ENCODE measurements around the gene EFNA1.
"Not testable (repeated sequence)": the region's sequence is repeated elsewhere in the genome, so short reads cannot be mapped to it uniquely, and the experiment has no call there.

Gene EFNA1

DNA sequence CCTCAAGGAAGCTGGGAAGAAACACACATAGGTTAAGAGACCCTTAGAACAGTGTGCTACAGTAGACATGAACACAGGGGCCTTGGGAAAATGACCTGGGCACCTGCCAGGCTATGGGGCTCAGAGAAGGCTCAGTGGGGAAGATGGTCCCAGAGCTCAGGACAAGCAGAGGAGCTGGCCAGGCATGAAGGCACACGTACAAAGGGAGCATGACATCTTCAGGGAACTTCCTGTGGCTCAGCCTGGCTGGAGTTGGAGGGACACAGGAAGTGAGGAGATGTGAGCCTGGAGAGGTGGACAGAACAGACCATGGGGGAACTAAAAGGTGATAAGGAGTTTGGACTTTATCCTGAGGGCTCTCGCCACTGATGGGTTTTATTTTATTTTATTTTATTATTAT, 4.2 kb downstream of the EFNA1 start:
- H3K36me3 ChIP-seq (ENCODE audit: control insufficient read depth, insufficient read depth, low read length): peaks cover 20% of the 10 kb centered on the region
- H3K4me3 ChIP-seq (ENCODE audit: low read length): no peak overlapping the region
- no peak overlapping the region for H3K9ac ChIP-seq (ENCODE audit: low read length)
- no peak overlapping the region for H3K27ac ChIP-seq (ENCODE audit: low read depth, low read length)
- H3K4me1 ChIP-seq (ENCODE audit: control insufficient read depth, insufficient read depth, low read length): peaks cover 22% of the 10 kb centered on the region
- H3K27me3 ChIP-seq (ENCODE audit: control insufficient read depth, insufficient read depth, low read length): peaks cover 6% of the 10 kb centered on the region

DNA sequence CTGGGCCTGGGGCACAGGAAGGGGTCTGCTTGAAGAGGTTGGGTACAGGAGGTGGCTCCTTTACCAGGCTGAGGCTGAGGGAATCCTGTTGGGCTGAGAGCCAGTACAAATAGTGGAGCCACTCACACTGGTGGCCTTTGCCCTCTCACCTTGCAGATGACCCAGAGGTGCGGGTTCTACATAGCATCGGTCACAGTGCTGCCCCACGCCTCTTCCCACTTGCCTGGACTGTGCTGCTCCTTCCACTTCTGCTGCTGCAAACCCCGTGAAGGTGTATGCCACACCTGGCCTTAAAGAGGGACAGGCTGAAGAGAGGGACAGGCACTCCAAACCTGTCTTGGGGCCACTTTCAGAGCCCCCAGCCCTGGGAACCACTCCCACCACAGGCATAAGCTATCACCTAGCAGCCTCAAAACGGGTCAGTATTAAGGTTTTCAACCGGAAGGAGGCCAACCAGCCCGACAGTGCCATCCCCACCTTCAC, 6.2 kb downstream of the EFNA1 start:
- Histone ChIP-seq H3K9ac (ENCODE audit: low read length) (no peak overlapping the region), H3K36me3 (ENCODE audit: control insufficient read depth, insufficient read depth, low read length) (peaks cover 20% of the 10 kb centered on the region), H3K27ac (ENCODE audit: low read depth, low read length) (no peak overlapping the region), H3K27me3 (ENCODE audit: control insufficient read depth, insufficient read depth, low read length) (peaks cover 2% of the 10 kb centered on the region), H3K4me3 (ENCODE audit: low read length) (no peak overlapping the region), H3K4me1 (ENCODE audit: control insufficient read depth, insufficient read depth, low read length) (peaks cover 16% of the 10 kb centered on the region)

DNA sequence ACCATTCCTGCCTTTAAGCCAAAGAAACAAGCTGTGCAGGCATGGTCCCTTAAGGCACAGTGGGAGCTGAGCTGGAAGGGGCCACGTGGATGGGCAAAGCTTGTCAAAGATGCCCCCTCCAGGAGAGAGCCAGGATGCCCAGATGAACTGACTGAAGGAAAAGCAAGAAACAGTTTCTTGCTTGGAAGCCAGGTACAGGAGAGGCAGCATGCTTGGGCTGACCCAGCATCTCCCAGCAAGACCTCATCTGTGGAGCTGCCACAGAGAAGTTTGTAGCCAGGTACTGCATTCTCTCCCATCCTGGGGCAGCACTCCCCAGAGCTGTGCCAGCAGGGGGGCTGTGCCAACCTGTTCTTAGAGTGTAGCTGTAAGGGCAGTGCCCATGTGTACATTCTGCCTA, 6.6 kb downstream of the EFNA1 start:
- Histone ChIP-seq H3K4me1 (ENCODE audit: control insufficient read depth, insufficient read depth, low read length) (peaks cover 13% of the 10 kb centered on the region), H3K36me3 (ENCODE audit: control insufficient read depth, insufficient read depth, low read length) (peaks cover 20% of the 10 kb centered on the region), H3K9ac (ENCODE audit: low read length) (no peak overlapping the region), H3K4me3 (ENCODE audit: low read length) (peak overlapping the region; percentile 92), H3K27me3 (ENCODE audit: control insufficient read depth, insufficient read depth, low read length) (no peaks in the 10 kb centered on the region), H3K27ac (ENCODE audit: low read depth, low read length) (peak overlapping the region; percentile 99)

DNA sequence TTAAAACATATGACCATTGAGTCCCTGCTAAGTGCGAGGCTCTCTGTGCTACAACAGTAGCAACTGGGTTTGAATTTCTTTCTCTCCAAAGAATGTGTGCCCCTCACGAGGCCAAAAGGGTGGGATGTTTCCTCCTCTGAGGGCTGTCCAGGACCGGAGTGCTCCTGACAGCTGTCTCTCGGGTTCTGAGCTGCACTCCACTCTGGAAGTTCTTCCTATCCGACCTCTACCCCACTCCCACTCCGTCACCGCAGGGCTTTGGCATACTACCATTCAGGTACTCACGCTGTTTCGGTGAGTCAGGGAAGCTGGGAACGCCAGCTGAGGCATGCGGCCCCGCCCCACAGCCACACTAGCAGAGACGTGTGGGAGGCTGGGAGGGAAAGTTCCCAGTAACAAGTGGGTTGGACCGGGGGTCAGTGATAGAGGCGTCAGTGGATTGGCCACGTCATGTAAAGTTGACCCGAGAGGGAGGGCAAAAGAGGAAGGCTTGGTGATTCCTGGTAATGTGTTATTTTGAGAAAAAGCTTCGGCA, 7.3 kb downstream of the EFNA1 start:
- no peaks in the 10 kb centered on the region for H3K27me3 ChIP-seq (ENCODE audit: control insufficient read depth, insufficient read depth, low read length)
- peak overlapping the region; percentile 97 for H3K9ac ChIP-seq (ENCODE audit: low read length)
- peak overlapping the region; percentile 99 for H3K27ac ChIP-seq (ENCODE audit: low read depth, low read length)
- H3K36me3 ChIP-seq (ENCODE audit: control insufficient read depth, insufficient read depth, low read length): peaks cover 20% of the 10 kb centered on the region
- peaks cover 10% of the 10 kb centered on the region for H3K4me1 ChIP-seq (ENCODE audit: control insufficient read depth, insufficient read depth, low read length)
- peak overlapping the region; percentile 92 for H3K4me3 ChIP-seq (ENCODE audit: low read length)

DNA sequence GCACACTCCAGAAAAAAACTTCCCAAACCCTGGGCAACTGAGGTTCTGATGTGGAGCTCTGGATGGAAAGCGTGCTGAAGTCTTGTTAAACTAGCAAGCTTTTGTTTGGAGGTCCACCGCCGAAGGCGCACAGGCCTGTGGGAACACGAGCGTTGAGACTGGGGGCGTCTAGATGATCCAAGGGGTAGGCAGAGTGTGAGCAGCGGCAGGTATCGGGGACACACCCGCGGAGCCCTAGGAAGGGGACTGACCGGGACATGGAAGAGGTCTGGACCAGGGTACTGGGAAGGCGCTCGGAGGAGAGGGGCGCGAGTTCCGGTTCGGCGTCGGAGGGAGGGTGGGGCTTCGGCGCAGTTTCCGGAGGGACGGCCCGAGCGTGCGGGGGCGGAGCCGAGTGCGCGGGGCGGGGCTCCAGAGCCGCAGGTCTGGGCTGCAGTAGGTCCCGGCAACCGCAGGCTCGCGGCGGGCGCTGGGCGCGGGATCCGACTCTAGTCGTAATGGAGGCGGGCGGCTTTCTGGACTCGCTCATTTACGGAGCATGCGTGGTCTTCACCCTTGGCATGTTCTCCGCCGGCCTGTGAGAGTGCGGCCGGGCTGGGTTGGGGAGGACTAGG, 7.8 kb downstream of the EFNA1 start, which contains the start of gene SLC50A1:
SLC50A1 (plus strand) TSS at position 438 of the 614 bp plus-strand sequence; CDS start at position 498, 60 bp downstream.
- Histone ChIP-seq H3K4me3 (ENCODE audit: low read length) (peak within 1 kb of the TSS; percentile 92), H3K9ac (ENCODE audit: low read length) (peak within 1 kb of the TSS; percentile 97), H3K27me3 (ENCODE audit: control insufficient read depth, insufficient read depth, low read length) (no peaks in the 10 kb centered on the region), H3K36me3 (ENCODE audit: control insufficient read depth, insufficient read depth, low read length) (peaks cover 20% of the 10 kb centered on the region), H3K27ac (ENCODE audit: low read depth, low read length) (peak within 1 kb of the TSS; percentile 99), H3K4me1 (ENCODE audit: control insufficient read depth, insufficient read depth, low read length) (peaks cover 8% of the 10 kb centered on the region)

DNA sequence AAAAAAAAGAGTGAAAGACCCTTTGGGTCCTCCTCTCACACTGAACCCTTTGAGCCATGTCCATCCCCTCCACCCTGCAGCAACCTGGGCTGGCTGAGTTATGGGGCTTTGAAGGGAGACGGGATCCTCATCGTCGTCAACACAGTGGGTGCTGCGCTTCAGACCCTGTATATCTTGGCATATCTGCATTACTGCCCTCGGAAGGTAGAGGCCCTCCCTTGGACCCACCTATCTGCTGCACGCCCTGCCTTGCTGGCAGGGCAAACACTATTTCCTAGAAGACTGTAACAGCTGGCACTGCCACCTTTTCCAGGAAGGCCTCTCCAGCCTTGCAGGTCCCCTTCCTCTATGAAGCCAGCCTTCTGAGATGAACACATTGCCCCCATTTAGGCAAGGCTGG, 9.1 kb downstream of the EFNA1 start:
- H3K4me1 ChIP-seq (ENCODE audit: control insufficient read depth, insufficient read depth, low read length): peaks cover 8% of the 10 kb centered on the region
- H3K36me3 ChIP-seq (ENCODE audit: control insufficient read depth, insufficient read depth, low read length): peaks cover 13% of the 10 kb centered on the region
- H3K27me3 ChIP-seq (ENCODE audit: control insufficient read depth, insufficient read depth, low read length): no peaks in the 10 kb centered on the region
- H3K27ac ChIP-seq (ENCODE audit: low read depth, low read length): peak overlapping the region; percentile 41
- no peak overlapping the region for H3K9ac ChIP-seq (ENCODE audit: low read length)
- peak overlapping the region; percentile 54 for H3K4me3 ChIP-seq (ENCODE audit: low read length)

DNA sequence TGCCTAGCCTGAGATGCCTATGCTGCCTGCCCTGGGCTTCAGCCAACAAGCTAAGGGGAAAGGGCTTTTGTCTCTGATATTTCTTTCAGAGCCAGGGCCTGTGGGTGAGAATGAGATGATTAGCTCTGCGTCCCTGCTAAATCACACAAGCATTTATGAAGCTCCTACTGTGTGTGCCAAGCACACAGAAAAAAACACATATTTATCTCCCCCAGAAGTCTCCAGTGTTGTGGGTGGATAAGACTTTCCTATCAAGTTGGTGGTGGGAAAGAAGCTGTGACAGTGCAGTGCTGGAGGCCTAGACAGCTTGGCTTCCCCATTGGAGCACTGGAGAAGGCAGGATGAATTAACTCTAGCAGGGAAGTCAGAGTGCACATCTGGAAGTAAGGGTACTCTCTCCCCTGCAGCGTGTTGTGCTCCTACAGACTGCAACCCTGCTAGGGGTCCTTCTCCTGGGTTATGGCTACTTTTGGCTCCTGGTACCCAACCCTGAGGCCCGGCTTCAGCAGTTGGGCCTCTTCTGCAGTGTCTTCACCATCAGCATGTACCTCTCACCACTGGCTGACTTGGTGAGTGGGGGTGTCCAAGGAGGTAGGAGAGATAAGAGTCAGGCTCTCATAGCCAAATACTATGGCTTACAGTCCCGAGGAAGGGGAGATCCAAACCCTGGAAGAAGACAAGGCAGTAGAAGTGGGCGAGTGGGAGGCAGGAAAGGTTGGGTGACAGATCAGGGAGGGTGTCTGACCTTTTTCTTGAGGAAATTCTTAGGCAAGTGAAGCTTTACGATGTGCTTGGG, 9.7 kb downstream of the EFNA1 start:
- Histone ChIP-seq H3K4me1 (ENCODE audit: control insufficient read depth, insufficient read depth, low read length) (peaks cover 8% of the 10 kb centered on the region), H3K27me3 (ENCODE audit: control insufficient read depth, insufficient read depth, low read length) (no peaks in the 10 kb centered on the region), H3K27ac (ENCODE audit: low read depth, low read length) (peak overlapping the region; percentile 41), H3K4me3 (ENCODE audit: low read length) (peak overlapping the region; percentile 54), H3K9ac (ENCODE audit: low read length) (no peak overlapping the region), H3K36me3 (ENCODE audit: control insufficient read depth, insufficient read depth, low read length) (peaks cover 11% of the 10 kb centered on the region)

DNA sequence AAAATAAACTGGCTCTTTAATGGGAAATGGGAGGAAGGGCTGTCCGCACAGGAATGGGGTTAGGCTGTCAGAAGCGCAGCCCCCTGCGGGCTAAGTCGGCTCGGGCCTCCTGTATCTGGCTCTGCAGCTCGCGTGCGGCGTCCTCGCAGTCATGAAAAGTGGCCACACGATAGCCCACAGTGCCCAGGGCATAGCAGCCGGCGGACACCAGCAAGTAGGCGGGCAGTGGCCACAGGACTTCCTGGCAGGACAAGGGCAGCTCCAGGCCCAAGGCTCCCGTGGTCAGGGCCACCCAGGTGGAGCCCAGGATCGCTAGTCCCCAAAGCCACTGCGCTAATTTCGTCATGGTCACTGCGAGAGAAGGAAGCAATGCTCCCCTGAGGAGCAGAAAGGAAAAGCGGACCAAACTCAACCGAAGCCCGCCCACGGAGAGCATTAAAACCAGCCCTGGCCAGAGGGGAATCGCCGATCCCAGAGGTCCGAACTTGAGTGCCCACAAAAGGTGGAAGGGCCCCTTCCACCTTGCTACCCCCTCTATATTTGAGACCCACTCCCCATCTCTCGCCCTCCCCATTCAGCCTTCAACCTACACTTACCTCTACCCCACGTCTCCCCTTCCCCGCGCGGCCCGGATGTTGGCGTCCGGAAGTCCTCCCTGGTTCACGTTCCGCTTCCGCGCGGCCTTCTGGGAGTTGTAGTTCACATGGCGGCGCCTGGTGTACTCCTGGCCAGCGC, 12.4 kb downstream of the EFNA1 start, which contains the start of gene DPM3:
DPM3 (minus strand) TSS at position 637 of the 735 bp plus-strand sequence; CDS start at position 346, 291 bp downstream.
- Histone ChIP-seq H3K27me3 (ENCODE audit: control insufficient read depth, insufficient read depth, low read length) (no peaks in the 10 kb centered on the region), H3K4me1 (ENCODE audit: control insufficient read depth, insufficient read depth, low read length) (peaks cover 4% of the 10 kb centered on the region), H3K4me3 (ENCODE audit: low read length) (peak within 1 kb of the TSS; percentile 91), H3K36me3 (ENCODE audit: control insufficient read depth, insufficient read depth, low read length) (no peaks in the 10 kb centered on the region), H3K9ac (ENCODE audit: low read length) (peak within 1 kb of the TSS; percentile 94), H3K27ac (ENCODE audit: low read depth, low read length) (peak within 1 kb of the TSS; percentile 92)

DNA sequence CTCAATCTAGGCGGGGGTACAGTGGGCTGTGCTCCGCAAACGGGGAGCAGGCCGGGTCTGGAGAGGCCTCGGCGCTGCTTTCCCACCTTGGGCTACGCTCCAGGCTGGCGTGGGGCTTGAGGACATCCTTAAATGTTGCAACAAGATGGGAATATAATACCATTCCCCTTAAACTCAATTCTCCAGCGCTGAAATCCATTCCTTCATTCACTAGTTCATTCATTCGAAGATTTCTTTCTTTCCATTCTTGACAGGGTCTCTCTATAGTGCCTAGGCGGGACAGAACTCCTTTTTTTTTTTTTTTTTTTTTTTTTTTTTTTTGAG, 12.9 kb downstream of the EFNA1 start:
- Histone ChIP-seq H3K27me3 (ENCODE audit: control insufficient read depth, insufficient read depth, low read length) (no peaks in the 10 kb centered on the region), H3K9ac (ENCODE audit: low read length) (no peak overlapping the region), H3K4me1 (ENCODE audit: control insufficient read depth, insufficient read depth, low read length) (peaks cover 4% of the 10 kb centered on the region), H3K4me3 (ENCODE audit: low read length) (peak overlapping the region; percentile 91), H3K27ac (ENCODE audit: low read depth, low read length) (peak overlapping the region; percentile 92), H3K36me3 (ENCODE audit: control insufficient read depth, insufficient read depth, low read length) (no peaks in the 10 kb centered on the region)

DNA sequence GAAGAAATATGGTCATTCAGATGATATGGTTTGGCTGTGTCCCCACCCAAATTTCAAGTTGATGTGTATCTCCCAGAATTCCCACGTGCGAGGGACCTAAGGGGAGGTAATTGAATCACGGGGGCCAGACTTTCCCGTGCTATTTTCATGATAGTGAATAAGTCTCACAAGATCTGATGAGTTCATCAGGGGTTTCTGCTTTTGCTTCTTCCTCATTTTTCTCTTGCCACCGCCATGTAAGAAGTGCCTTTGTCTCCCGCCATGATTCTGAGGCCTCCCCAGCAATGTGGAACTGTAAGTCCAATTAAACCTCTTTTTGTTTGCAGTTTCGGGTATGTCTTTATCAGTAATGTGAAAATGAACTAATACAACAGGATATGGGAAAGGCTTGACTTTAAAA, 14.1 kb downstream of the EFNA1 start:
- Histone ChIP-seq H3K27me3 (ENCODE audit: control insufficient read depth, insufficient read depth, low read length) (no peaks in the 10 kb centered on the region), H3K27ac (ENCODE audit: low read depth, low read length) (no peak overlapping the region), H3K4me1 (ENCODE audit: control insufficient read depth, insufficient read depth, low read length) (peaks cover 3% of the 10 kb centered on the region), H3K9ac (ENCODE audit: low read length) (no peak overlapping the region), H3K36me3 (ENCODE audit: control insufficient read depth, insufficient read depth, low read length) (no peaks in the 10 kb centered on the region), H3K4me3 (ENCODE audit: low read length) (no peak overlapping the region)

DNA sequence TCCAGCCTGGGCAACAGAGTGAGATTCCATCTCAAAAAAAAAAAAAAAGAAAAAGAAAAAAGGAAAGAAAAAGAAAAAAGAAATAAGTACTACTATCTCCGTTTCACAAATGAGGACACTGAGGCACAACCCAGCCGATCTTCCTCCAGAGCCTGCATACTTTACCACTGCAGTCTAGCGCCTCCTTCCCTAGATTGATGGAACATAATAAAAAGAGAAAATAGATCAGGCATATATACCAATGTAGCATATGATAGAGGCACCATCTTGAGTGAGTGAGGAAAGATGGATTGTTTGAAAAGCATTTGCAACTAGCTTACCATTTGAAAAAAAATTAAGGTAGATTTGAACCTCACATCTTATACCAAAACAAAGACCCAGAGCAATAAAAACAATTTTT, 17.8 kb downstream of the EFNA1 start:
- Histone ChIP-seq H3K27me3 (ENCODE audit: control insufficient read depth, insufficient read depth, low read length) (no peaks in the 10 kb centered on the region), H3K9ac (ENCODE audit: low read length) (no peak overlapping the region), H3K4me1 (ENCODE audit: control insufficient read depth, insufficient read depth, low read length) (no peaks in the 10 kb centered on the region), H3K4me3 (ENCODE audit: low read length) (no peak overlapping the region), H3K27ac (ENCODE audit: low read depth, low read length) (no peak overlapping the region), H3K36me3 (ENCODE audit: control insufficient read depth, insufficient read depth, low read length) (no peaks in the 10 kb centered on the region)

DNA sequence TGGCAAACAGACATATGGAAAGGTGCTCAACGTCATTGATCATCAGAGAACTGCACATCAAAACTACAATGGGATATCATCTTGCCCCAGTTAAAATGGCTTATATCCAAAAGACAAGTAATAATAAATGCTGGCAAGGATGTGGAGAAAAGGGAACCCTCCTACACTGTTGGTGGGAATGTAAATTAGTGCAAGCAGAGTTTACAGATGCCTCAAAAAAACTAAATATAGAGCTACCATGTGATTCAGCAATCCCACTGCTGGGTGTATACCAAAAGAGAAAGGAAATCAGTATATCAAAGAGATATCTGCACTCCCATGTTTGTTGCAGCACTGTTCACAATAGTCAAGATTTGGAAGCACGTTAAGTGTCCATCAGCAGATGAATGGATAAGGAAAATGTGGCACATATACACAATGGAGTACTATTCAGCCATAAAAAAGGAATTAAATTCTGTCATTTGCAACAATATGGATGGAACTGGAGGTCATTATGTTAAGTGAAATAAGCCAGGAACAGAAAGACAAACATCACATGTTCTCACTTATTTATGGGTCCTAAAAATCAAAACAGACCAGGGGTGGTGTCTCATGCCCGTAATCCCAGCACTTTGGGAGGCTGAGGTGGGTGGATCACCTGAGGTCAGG, 28.4 kb downstream of the EFNA1 start:
- not testable (repeated sequence) for H3K4me1 ChIP-seq (ENCODE audit: control insufficient read depth, insufficient read depth, low read length); H3K36me3 ChIP-seq (ENCODE audit: control insufficient read depth, insufficient read depth, low read length); H3K27me3 ChIP-seq (ENCODE audit: control insufficient read depth, insufficient read depth, low read length); H3K27ac ChIP-seq (ENCODE audit: low read depth, low read length); H3K4me3 ChIP-seq (ENCODE audit: low read length); H3K9ac ChIP-seq (ENCODE audit: low read length)
